ENCODE measurements around the gene ARL10. TPM values are rescaled to one million over a fixed set of nuclear protein-coding genes. Genes with fewer than 3 reads are reported as not detected.

Gene ARL10
- total RNA-seq, 3 donors from 2014 or later = 2.1 to 12.2 (median 2.3) TPM

GRCh38 chr5:176387384-176387925 lies 22.2 kb downstream of the ARL10 start:
- Histone ChIP-seq H3K9me3 (no peaks in the 10 kb centered on the region), H3K4me1 (ENCODE audit: low read depth) (peaks cover 16% of the 10 kb centered on the region), H3K4me3 (no peak overlapping the region), H3K36me3 (ENCODE audit: low read depth) (no peaks in the 10 kb centered on the region)
- no peak for TF ChIP-seq CTCF (IDR thresholded peaks at IDR 0.05)
- peak in 1 of 3 donors; percentile 17 for DNase-seq
- no peak for ATAC-seq
- intact Hi-C loops (cut with DNase I, micrococcal nuclease) = no loop called here

DNA sequence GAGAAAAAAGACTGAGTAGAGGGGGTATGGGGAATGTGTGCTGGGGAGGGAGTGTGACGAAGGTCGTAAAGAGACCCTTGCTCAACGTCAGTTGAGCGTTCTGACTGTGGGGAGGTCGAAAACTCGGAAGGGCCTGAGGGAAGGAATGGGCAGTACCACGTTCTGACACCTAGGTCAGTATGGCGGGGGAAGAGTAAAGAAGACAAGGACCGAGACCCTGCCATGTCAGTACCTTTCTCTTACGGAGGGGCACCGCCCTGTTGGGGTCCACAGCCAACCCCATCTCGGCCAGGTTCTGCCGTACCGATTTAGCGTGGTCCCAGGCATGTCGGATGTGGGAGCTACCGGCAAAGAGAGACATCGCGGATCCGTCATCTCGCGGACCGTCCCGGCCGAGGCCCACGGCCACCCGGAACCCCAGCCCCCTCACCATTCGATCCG lies 22.7 kb downstream of the ARL10 start:
- ATAC-seq = no peak
- intact Hi-C loops (cut with DNase I, micrococcal nuclease) = no loop called here
- Histone ChIP-seq H3K9me3 (no peaks in the 10 kb centered on the region), H3K36me3 (ENCODE audit: low read depth) (no peaks in the 10 kb centered on the region), H3K4me3 (peak overlapping the region; percentile 63), H3K4me1 (ENCODE audit: low read depth) (peaks cover 16% of the 10 kb centered on the region)
- no peak for TF ChIP-seq CTCF (IDR thresholded peaks at IDR 0.05)
- no peak for DNase-seq

- Histone ChIP-seq H3K9me3 (no peaks in the 10 kb centered on the region), H3K36me3 (ENCODE audit: low read depth) (no peaks in the 10 kb centered on the region), H3K4me3 (peak within 1 kb of the TSS; percentile 63), H3K4me1 (ENCODE audit: low read depth) (peaks cover 16% of the 10 kb centered on the region)
- ATAC-seq (peak; percentile 94), DNase-seq (peak; percentile 98 to 100 (median 100))
- peak; percentile 8 for TF ChIP-seq CTCF (IDR thresholded peaks at IDR 0.05)
- intact Hi-C loops (cut with DNase I, micrococcal nuclease) = no loop called here
Observed at GRCh38 chr5:176388444-176389134, 23.3 kb downstream of the ARL10 start, which contains the start of the genes HIGD2A and NOP16. Gene HIGD2A, plus strand, starts transcription at chr5:176388751. Its CDS starts 69 bp downstream, at chr5:176388820. Gene NOP16, minus strand, starts transcription at chr5:176388598. Its CDS starts 59 bp downstream, at chr5:176388539.

DNA sequence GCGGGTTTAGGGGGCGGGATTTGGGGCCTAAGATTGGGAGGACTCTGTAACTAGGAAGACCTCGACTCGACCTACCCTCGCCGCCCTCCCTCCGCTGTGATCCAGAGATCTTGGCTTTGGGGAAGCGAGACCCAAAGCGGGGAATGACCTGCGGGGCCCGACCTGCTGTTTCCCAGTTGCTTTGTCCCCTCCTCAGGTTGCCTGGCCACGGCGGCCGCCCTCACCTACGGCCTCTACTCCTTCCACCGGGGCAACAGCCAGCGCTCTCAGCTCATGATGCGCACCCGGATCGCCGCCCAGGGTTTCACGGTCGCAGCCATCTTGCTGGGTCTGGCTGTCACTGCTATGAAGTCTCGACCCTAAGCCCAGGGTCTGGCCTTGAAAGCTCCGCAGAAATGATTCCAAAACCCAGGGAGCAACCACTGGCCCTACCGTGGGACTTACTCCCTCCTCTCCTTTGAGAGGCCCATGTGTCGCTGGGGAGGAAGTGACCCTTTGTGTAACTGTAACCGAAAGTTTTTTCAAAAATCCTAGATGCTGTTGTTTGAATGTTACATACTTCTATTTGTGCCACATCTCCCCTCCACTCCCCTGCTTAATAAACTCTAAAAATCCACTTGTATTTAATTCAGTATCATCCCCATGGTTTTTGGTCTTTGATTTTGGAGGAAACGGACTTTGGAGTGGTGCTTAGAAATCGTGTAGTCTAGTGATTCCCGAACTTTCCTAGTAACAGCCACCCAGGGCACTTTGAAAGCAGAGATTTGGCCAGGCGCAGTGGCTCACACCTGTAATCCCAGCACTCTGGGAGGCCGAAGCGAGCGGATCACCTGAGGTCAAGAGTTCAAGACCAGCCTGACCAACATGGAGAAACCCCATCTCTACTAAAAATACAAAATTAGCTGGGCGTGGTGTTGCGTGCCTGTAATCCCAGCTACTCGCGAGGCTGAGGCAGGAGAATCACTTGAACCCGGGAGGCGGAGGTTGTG lies 24.1 kb downstream of the ARL10 start:
- peak in 2 of 3 donors; percentile 48 to 51 for DNase-seq
- Histone ChIP-seq H3K4me1 (ENCODE audit: low read depth) (peaks cover 16% of the 10 kb centered on the region), H3K4me3 (peak overlapping the region; percentile 31), H3K36me3 (ENCODE audit: low read depth) (no peaks in the 10 kb centered on the region), H3K9me3 (no peaks in the 10 kb centered on the region)
- intact Hi-C loops (cut with DNase I, micrococcal nuclease) = no loop called here
- peak; percentile 43 for ATAC-seq
- no peak for TF ChIP-seq CTCF (IDR thresholded peaks at IDR 0.05)

- intact Hi-C loops (cut with DNase I, micrococcal nuclease) = no loop called here
- peaks cover 16% of the 10 kb centered on the region for H3K4me1 ChIP-seq (ENCODE audit: low read depth)
- no peak overlapping the region for H3K4me3 ChIP-seq
- ATAC-seq (no peak), DNase-seq (peak in 2 of 3 donors; percentile 21 to 29)
- H3K36me3 ChIP-seq (ENCODE audit: low read depth) = no peaks in the 10 kb centered on the region
- no peak for TF ChIP-seq CTCF (IDR thresholded peaks at IDR 0.05)
- no peaks in the 10 kb centered on the region for H3K9me3 ChIP-seq
Observed at GRCh38 chr5:176391479-176391878, 26.2 kb downstream of the ARL10 start.

Measured in mucosa of descending colon (tissue), 3 donors.